ENCODE data around the gene CASK.

CASK gene

DNA sequence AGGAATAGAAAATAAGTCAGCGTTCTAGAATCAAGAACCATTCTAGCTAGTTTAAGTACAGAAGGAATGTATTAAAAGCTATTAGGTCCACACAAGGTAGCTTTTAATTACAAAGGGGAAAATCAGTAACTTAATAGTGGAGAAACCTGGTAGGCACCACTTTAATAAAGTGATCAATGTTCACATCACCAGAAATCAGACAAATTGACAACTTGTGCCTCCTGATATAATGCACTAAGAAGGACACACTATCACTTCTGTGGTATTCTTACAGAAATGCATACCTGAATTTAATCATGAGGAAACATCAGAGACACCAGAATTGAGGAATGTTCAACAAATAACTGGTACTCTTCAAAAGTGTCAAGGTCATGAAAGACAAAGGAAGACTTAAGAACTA lies 421.4 kb downstream of the CASK start:
- no peak for DNase-seq
- H3K9me3 ChIP-seq (ENCODE audit: severe bottlenecking): no peaks in the 10 kb centered on the region
- TF ChIP-seq CTCF (IDR thresholded peaks at IDR 0.05; ENCODE audit: low read depth, low read length): no peak
- no peaks in the 10 kb centered on the region for H3K36me3 ChIP-seq
- H3K4me3 ChIP-seq (ENCODE audit: low read depth, low read length): no peak overlapping the region
- H3K27ac ChIP-seq: no peak overlapping the region
- peaks cover 5% of the 10 kb centered on the region for H3K27me3 ChIP-seq (ENCODE audit: insufficient read depth, low read depth, severe bottlenecking)

- no peak for TF ChIP-seq CTCF (IDR thresholded peaks at IDR 0.05; ENCODE audit: low read depth, low read length)
- H3K27me3 ChIP-seq (ENCODE audit: insufficient read depth, low read depth, severe bottlenecking): peaks cover 9% of the 10 kb centered on the region
- DNase-seq: no peak
- no peak overlapping the region for H3K4me3 ChIP-seq (ENCODE audit: low read depth, low read length)
- H3K27ac ChIP-seq: no peak overlapping the region
- H3K9me3 ChIP-seq (ENCODE audit: severe bottlenecking): no peaks in the 10 kb centered on the region
- H3K36me3 ChIP-seq: no peaks in the 10 kb centered on the region
Observed at GRCh38 chrX:41499984-41500383, 423.4 kb downstream of the CASK start.

DNA sequence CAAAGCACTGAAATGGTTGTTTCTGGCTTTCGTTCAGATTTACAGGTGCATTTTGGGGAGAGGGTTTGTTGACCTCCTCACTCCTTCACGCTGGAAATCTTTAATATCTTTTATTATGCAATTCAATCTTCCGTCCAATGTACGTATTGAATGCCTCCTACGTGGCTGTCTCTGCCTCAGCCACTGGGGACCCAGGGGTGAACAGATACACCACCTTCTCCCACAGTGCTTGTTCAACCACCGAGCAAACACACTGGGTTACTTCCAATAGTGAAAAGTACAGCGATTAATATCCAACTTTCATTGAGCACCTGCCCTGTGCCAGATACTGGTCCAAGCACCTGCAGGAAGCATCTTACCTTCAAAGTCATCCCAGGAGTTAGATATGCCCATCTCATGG lies 424.2 kb downstream of the CASK start:
- DNase-seq: no peak
- no peaks in the 10 kb centered on the region for H3K36me3 ChIP-seq
- no peaks in the 10 kb centered on the region for H3K9me3 ChIP-seq (ENCODE audit: severe bottlenecking)
- no peak overlapping the region for H3K27ac ChIP-seq
- H3K4me3 ChIP-seq (ENCODE audit: low read depth, low read length): no peak overlapping the region
- H3K27me3 ChIP-seq (ENCODE audit: insufficient read depth, low read depth, severe bottlenecking): peaks cover 9% of the 10 kb centered on the region
- no peak for TF ChIP-seq CTCF (IDR thresholded peaks at IDR 0.05; ENCODE audit: low read depth, low read length)

DNA sequence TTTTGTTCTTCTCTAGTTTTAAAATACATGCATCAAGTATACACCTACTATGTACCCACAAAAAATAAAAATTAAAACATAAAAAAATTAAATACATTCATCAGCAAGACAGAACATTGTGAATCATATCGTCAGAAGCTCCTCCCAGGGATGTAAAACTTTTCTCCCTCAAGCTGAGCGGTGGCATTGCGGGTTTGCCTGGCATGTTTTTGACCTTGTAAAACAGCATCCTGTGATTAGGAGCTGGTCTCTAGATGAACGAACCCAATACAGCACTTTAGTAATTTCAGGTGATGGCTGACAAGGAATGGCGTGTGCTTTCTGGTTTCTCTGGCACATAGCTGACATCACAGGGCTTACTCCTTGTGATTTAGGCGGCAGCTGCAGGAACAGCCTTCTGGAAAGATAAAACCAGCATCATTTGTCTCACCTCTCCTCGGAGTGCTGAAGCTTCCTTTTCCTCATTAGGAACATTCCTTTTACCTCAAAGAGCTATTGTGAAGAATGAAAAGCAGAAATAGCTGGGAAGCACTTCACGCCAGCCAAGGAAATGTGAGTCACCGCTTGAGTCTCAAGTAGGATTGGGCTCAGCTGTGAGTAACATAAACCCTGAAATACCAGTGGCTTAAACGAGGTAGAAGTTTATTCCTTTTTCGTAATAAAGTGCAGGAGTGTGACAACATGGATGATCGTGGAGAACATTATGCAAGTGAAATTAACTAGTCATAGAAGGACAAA lies 431.9 kb downstream of the CASK start:
- Histone ChIP-seq H3K4me3 (ENCODE audit: low read depth, low read length) (no peak overlapping the region), H3K27ac (no peak overlapping the region), H3K27me3 (ENCODE audit: insufficient read depth, low read depth, severe bottlenecking) (peaks cover 10% of the 10 kb centered on the region), H3K36me3 (no peaks in the 10 kb centered on the region), H3K9me3 (ENCODE audit: severe bottlenecking) (no peaks in the 10 kb centered on the region)
- no peak for TF ChIP-seq CTCF (IDR thresholded peaks at IDR 0.05; ENCODE audit: low read depth, low read length)
- DNase-seq: no peak

DNA sequence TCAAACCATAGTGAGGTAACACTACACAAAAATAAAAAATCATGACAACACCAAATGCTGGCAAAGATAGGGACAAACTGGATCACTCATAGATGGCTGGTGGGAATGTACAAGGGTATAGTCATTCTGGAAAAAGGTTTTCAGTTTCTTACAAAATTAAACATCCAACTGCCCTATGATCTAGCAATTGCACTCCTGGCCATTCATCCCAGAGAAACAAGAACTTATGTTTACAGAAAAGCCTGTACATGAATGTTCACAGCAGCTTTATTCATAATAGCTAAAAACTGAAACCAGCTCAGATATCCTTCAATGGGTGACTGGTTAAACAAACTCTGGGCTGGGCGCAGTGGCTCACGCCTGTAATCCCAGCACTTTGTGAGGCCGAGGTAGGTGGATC lies 432.9 kb downstream of the CASK start:
- Histone ChIP-seq H3K27ac (no peak overlapping the region), H3K4me3 (ENCODE audit: low read depth, low read length) (no peak overlapping the region), H3K27me3 (ENCODE audit: insufficient read depth, low read depth, severe bottlenecking) (peaks cover 6% of the 10 kb centered on the region), H3K9me3 (ENCODE audit: severe bottlenecking) (no peaks in the 10 kb centered on the region), H3K36me3 (no peaks in the 10 kb centered on the region)
- no peak for TF ChIP-seq CTCF (IDR thresholded peaks at IDR 0.05; ENCODE audit: low read depth, low read length)
- no peak for DNase-seq
